K562 (cell line): ENCODE measurements around the gene ITPKA. TPM values are rescaled to one million over a fixed set of nuclear protein-coding genes. Genes with fewer than 3 reads are reported as not detected.
A peak's percentile ranks its signal among the peaks of the same experiment; 100 is the strongest.

ENCODE experiments used
- CHCHD3 ChIP-seq: fragments of 250-450 bp; sonication (Bioruptor Pico); IDR thresholded peaks from 2 replicates; pipeline ENCODE4 v2.1.2; 2022; ENCODE audit warnings: mild to moderate bottlenecking
- ELF2 ChIP-seq: fragments of 250-450 bp; sonication (Bioruptor Pico); IDR thresholded peaks from 2 replicates; pipeline ENCODE4 v1.5.0; 2021; ENCODE audit warnings: mild to moderate bottlenecking
- ETV1 ChIP-seq: fragments of 450-650 bp; conservative IDR thresholded peaks from 2 replicates; pipeline ENCODE4 v1.6.1; 2016; ENCODE audit warnings: missing genetic modification characterization, control low read depth, low read depth, missing compliant biosample characterization
- MTA3 ChIP-seq: fragments of 450-650 bp; formaldehyde crosslinking; IDR thresholded peaks from 2 replicates; pipeline ENCODE4 v1.6.1; 2017; ENCODE audit warnings: mild to moderate bottlenecking, borderline replicate concordance
- MYNN ChIP-seq, 2 experiments: sonication (generic); formaldehyde crosslinking in 1 of 2; IDR thresholded peaks; 2 replicates each; pipeline versions ENCODE4 v1.5.0 to v1.6.1; 2016 to 2020; ENCODE audit warnings: antibody characterized with exemption in 1 of 2, missing genetic modification reagents in 1 of 2
- POLR2AphosphoS5 ChIP-seq: IDR thresholded peaks from 2 replicates; pipeline ENCODE4 v1.6.1; 2011; ENCODE audit warnings: mild to moderate bottlenecking, low read depth, low read length, moderate library complexity; ENCODE audit not compliant: control insufficient read depth, insufficient read depth
- POLR2G ChIP-seq: fragments of 200-400 bp; formaldehyde crosslinking; IDR thresholded peaks from 2 replicates; pipeline ENCODE4 v1.6.1; 2017; ENCODE audit warnings: low read depth, mild to moderate bottlenecking, antibody characterized with exemption, low read length, moderate library complexity
- RCOR1 ChIP-seq, 2 experiments: IDR thresholded peaks; 2 replicates each; pipeline ENCODE4 v1.6.1; 2012; ENCODE audit warnings: low read depth in 2 of 2, low read length in 2 of 2, borderline replicate concordance in 1 of 2, improper control_type of control experiment in 1 of 2
- TAL1 ChIP-seq: fragments of 450-650 bp; IDR thresholded peaks from 2 replicates; pipeline ENCODE4 v1.6.1; 2016; ENCODE audit warnings: mild to moderate bottlenecking
- TCFL5 ChIP-seq: fragments of 250-450 bp; sonication (Bioruptor Pico); conservative IDR thresholded peaks from 2 replicates; pipeline ENCODE4 v1.6.1; 2021; ENCODE audit warnings: mild to moderate bottlenecking, moderate library complexity, matching md5 sums
- polyA plus RNA-seq, 8 experiments: library from polyadenylated mRNA; depleted of rRNA in 4 of 8; stranded (reverse) in 5 of 8; unstranded in 3 of 8; fragments of >200 nt; fragmentation: Nextera tagmentation in 2 of 8; fragmentation: Illumina TruSeq in 1 of 8; extraction: Ambion mirVana in 2 of 8; extraction: Trizol in 1 of 8; gene quantifications; 2 replicates each; pipeline versions ENCODE4 v1.2.1 to v1.2.3, GENCODE V29; 2011 to 2014; ENCODE audit warnings: inconsistent platforms in 1 of 8, missing spikeins in 1 of 8
- total RNA-seq, 7 experiments: library from RNA; depleted of rRNA in 6 of 7; stranded (reverse); fragments of >200 nt in 6 of 7; fragmentation: Illumina TruSeq in 2 of 7; extraction: Trizol in 2 of 7; gene quantifications; 2 replicates each; pipeline versions ENCODE4 v1.2.1 to v1.2.3, GENCODE V29; 2011 to 2021; ENCODE audit warnings: low replicate concordance in 1 of 7
- TF ChIP-seq, protein P1 (sequence below), 2 experiments: fragments of 450-650 bp; conservative IDR thresholded peaks; 2 replicates each; pipeline ENCODE4 v1.6.1; 2017; ENCODE audit warnings: mild to moderate bottlenecking in 2 of 2, moderate library complexity in 2 of 2
- TF ChIP-seq, protein P2 (sequence below): sonication (generic); formaldehyde crosslinking; IDR thresholded peaks from 2 replicates; pipeline ENCODE4 v1.8.0; 2022; ENCODE audit warnings: mild to moderate bottlenecking, missing genetic modification reagents
- TF ChIP-seq, protein P3 (sequence below): sonication (generic); formaldehyde crosslinking; IDR thresholded peaks from 2 replicates; pipeline ENCODE4 v1.8.0; 2023; ENCODE audit warnings: mild to moderate bottlenecking, missing genetic modification reagents
- TF ChIP-seq, protein P4 (sequence below): fragments of 200-800 bp; sonication (Bioruptor generic); IDR thresholded peaks from 2 replicates; pipeline ENCODE4 v1.6.1; 2017; ENCODE audit warnings: missing genetic modification characterization, missing compliant biosample characterization

Gene ITPKA
- total and polyA plus RNA-seq, 9 of the 15 experiments (the other 6 are each of a cell fraction or from before 2014, with no cell fraction given) = 0.14 to 68.4 (median 11.5) TPM

DNA sequence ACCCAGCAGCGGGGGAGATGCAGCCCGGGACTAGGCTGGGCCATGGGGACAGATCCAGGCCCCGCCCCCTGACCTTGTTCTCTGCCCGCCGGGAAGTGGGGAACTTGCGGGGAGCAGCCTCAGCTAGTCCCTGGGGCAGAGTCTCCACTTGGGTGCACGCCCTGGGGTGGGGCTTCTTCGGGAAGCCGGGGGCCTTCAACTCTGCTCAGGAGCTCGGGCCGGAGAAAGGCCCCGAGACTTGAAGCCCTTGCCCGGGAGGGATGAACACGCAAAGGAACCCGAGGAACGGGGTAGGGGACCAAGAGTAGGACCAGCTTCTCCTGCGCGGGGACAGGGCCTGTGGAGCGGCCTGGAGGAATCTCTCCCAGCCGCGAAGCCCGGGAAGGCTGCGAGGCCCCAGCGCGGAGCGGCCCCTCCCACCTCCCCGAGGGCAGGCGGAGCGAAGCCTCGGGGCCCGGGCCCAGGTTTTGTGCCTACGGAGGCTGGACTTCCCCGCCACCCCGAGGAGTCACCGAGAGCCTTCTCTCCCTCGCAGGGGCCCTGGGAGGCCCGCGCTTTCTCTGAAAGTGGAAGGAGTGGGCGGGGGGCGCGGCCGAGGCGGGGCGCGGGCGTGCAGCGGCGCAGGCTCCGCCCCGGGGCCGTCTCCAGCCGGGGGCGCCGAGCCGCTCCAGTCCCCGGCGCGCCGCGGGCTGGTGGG, at the start of gene ITPKA (continued):
- TF ChIP-seq, protein P1, sequence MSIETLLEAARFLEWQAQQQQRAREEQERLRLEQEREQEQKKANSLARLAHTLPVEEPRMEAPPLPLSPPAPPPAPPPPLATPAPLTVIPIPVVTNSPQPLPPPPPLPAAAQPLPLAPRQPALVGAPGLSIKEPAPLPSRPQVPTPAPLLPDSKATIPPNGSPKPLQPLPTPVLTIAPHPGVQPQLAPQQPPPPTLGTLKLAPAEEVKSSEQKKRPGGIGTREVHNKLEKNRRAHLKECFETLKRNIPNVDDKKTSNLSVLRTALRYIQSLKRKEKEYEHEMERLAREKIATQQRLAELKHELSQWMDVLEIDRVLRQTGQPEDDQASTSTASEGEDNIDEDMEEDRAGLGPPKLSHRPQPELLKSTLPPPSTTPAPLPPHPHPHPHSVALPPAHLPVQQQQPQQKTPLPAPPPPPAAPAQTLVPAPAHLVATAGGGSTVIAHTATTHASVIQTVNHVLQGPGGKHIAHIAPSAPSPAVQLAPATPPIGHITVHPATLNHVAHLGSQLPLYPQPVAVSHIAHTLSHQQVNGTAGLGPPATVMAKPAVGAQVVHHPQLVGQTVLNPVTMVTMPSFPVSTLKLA (conservative IDR thresholded peaks at IDR 0.05) = peak in 1 of 2 experiments; percentile 45; a peak in 3 of 4 replicates
- TF ChIP-seq, protein P2, sequence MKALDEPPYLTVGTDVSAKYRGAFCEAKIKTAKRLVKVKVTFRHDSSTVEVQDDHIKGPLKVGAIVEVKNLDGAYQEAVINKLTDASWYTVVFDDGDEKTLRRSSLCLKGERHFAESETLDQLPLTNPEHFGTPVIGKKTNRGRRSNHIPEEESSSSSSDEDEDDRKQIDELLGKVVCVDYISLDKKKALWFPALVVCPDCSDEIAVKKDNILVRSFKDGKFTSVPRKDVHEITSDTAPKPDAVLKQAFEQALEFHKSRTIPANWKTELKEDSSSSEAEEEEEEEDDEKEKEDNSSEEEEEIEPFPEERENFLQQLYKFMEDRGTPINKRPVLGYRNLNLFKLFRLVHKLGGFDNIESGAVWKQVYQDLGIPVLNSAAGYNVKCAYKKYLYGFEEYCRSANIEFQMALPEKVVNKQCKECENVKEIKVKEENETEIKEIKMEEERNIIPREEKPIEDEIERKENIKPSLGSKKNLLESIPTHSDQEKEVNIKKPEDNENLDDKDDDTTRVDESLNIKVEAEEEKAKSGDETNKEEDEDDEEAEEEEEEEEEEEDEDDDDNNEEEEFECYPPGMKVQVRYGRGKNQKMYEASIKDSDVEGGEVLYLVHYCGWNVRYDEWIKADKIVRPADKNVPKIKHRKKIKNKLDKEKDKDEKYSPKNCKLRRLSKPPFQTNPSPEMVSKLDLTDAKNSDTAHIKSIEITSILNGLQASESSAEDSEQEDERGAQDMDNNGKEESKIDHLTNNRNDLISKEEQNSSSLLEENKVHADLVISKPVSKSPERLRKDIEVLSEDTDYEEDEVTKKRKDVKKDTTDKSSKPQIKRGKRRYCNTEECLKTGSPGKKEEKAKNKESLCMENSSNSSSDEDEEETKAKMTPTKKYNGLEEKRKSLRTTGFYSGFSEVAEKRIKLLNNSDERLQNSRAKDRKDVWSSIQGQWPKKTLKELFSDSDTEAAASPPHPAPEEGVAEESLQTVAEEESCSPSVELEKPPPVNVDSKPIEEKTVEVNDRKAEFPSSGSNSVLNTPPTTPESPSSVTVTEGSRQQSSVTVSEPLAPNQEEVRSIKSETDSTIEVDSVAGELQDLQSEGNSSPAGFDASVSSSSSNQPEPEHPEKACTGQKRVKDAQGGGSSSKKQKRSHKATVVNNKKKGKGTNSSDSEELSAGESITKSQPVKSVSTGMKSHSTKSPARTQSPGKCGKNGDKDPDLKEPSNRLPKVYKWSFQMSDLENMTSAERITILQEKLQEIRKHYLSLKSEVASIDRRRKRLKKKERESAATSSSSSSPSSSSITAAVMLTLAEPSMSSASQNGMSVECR (CRISPR knock-in tag) = peak; percentile 20; the same call in 1 of the 2 replicates
- TF ChIP-seq MTA3 = peak; percentile 27; the same call in 1 of the 2 replicates
- peak; percentile 49; the same call in 1 of the 2 replicates for TF ChIP-seq ELF2 (CRISPR knock-in tag)
- TF ChIP-seq TAL1 = no peak
- TF ChIP-seq, protein P3, sequence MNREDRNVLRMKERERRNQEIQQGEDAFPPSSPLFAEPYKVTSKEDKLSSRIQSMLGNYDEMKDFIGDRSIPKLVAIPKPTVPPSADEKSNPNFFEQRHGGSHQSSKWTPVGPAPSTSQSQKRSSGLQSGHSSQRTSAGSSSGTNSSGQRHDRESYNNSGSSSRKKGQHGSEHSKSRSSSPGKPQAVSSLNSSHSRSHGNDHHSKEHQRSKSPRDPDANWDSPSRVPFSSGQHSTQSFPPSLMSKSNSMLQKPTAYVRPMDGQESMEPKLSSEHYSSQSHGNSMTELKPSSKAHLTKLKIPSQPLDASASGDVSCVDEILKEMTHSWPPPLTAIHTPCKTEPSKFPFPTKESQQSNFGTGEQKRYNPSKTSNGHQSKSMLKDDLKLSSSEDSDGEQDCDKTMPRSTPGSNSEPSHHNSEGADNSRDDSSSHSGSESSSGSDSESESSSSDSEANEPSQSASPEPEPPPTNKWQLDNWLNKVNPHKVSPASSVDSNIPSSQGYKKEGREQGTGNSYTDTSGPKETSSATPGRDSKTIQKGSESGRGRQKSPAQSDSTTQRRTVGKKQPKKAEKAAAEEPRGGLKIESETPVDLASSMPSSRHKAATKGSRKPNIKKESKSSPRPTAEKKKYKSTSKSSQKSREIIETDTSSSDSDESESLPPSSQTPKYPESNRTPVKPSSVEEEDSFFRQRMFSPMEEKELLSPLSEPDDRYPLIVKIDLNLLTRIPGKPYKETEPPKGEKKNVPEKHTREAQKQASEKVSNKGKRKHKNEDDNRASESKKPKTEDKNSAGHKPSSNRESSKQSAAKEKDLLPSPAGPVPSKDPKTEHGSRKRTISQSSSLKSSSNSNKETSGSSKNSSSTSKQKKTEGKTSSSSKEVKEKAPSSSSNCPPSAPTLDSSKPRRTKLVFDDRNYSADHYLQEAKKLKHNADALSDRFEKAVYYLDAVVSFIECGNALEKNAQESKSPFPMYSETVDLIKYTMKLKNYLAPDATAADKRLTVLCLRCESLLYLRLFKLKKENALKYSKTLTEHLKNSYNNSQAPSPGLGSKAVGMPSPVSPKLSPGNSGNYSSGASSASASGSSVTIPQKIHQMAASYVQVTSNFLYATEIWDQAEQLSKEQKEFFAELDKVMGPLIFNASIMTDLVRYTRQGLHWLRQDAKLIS = 0 out of 2 replicates have a peak, but pooled peaks have one; percentile 47
- no peak for TF ChIP-seq ETV1 (tag)
- 0 out of 4 replicates have a peak, but pooled peaks of 1 of the 2 experiments have one; percentile 10 for TF ChIP-seq RCOR1 (IDR thresholded peaks at IDR 0.05; ENCODE audit: borderline replicate concordance in 1 of 2, low read depth in 2 of 2, low read length in 2 of 2)
- TF ChIP-seq MYNN (IDR thresholded peaks at IDR 0.05) = peak; percentile 40; the same call in 1 of the 2 replicates
- no peak for TF ChIP-seq MYNN (CRISPR knock-in tag; IDR thresholded peaks at IDR 0.05)
- TF ChIP-seq, protein P4, sequence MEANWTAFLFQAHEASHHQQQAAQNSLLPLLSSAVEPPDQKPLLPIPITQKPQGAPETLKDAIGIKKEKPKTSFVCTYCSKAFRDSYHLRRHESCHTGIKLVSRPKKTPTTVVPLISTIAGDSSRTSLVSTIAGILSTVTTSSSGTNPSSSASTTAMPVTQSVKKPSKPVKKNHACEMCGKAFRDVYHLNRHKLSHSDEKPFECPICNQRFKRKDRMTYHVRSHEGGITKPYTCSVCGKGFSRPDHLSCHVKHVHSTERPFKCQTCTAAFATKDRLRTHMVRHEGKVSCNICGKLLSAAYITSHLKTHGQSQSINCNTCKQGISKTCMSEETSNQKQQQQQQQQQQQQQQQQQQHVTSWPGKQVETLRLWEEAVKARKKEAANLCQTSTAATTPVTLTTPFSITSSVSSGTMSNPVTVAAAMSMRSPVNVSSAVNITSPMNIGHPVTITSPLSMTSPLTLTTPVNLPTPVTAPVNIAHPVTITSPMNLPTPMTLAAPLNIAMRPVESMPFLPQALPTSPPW (CRISPR knock-in tag) = 0 out of 2 replicates have a peak, but pooled peaks have one; percentile 57
- TF ChIP-seq POLR2G = peak; percentile 92
- no peak for TF ChIP-seq CHCHD3
- TF ChIP-seq TCFL5 (CRISPR knock-in tag) = no peak
- TF ChIP-seq POLR2AphosphoS5 = peak; percentile 63; the same call in 1 of the 2 replicates
